Skin of body (tissue), 2 donors: ENCODE results near the gene ARHGAP12. TPM values are rescaled to one million over a fixed set of nuclear protein-coding genes. Genes with fewer than 3 reads are reported as not detected.

Experiments
- DNase-seq: peaks from one replicate; lab custom pipeline; 2025; lab: John Stamatoyannopoulos, UW
- total RNA-seq: library from RNA; depleted of rRNA; stranded (reverse); fragments of >200 nt; gene quantifications from one replicate; pipeline ENCODE4 v1.2.3, GENCODE V29; 2014

The ARHGAP12 gene
- total RNA-seq = 49.3 TPM

- DNase-seq = peak; percentile 79
These were observed at the start of gene ARHGAP12 for GRCh38 chr10:31928549-31929260. Gene ARHGAP12, minus strand, starts transcription at chr10:31928831. Its CDS starts 19,976 bp downstream, at chr10:31908855.

GRCh38 chr10:31978156-31978483 is 49.5 kb upstream of the ARHGAP12 start:
- no peak for DNase-seq

- DNase-seq = peak; percentile 8
These were observed 49.0 kb upstream of the ARHGAP12 start for GRCh38 chr10:31977440-31978155.

- DNase-seq = no peak
These were observed 46.6 kb upstream of the ARHGAP12 start for GRCh38 chr10:31975157-31975765.

GRCh38 chr10:31974434-31975124 is 45.9 kb upstream of the ARHGAP12 start:
- DNase-seq = no peak

- no peak for DNase-seq
These were observed 43.9 kb upstream of the ARHGAP12 start for GRCh38 chr10:31972519-31973041.

- peak; percentile 100 for DNase-seq
These were observed 41.2 kb upstream of the ARHGAP12 start for GRCh38 chr10:31969847-31970246.

- no peak for DNase-seq
These were observed 35.0 kb upstream of the ARHGAP12 start for GRCh38 chr10:31963589-31963980.

GRCh38 chr10:31962826-31963588 is 34.4 kb upstream of the ARHGAP12 start:
- DNase-seq = no peak

- DNase-seq = no peak
These were observed 32.8 kb upstream of the ARHGAP12 start for GRCh38 chr10:31961277-31962074.

- DNase-seq = no peak
These were observed 31.0 kb upstream of the ARHGAP12 start for GRCh38 chr10:31959461-31960173.

- DNase-seq = no peak
These were observed 30.2 kb upstream of the ARHGAP12 start for GRCh38 chr10:31958856-31959255.

- no peak for DNase-seq
These were observed 27.7 kb upstream of the ARHGAP12 start for GRCh38 chr10:31956200-31956946.

- no peak for DNase-seq
These were observed 26.0 kb upstream of the ARHGAP12 start for GRCh38 chr10:31954410-31955191.

- no peak for DNase-seq
These were observed 24.8 kb upstream of the ARHGAP12 start for GRCh38 chr10:31953480-31953879.

GRCh38 chr10:31953080-31953479 is 24.4 kb upstream of the ARHGAP12 start:
- DNase-seq = no peak

GRCh38 chr10:31952066-31952465 is 23.4 kb upstream of the ARHGAP12 start:
- DNase-seq = no peak

GRCh38 chr10:31949266-31949665 is 20.6 kb upstream of the ARHGAP12 start:
- no peak for DNase-seq
